Raji (cell line): ENCODE results near the gene FHAD1.

Experiments used
- POLR2A ChIP-seq: IDR thresholded peaks from 2 replicates; pipeline ENCODE4 v1.6.1; 2011; ENCODE audit warnings: low read depth, low read length, control low read depth; ENCODE audit not compliant: insufficient read depth

FHAD1 gene

DNA sequence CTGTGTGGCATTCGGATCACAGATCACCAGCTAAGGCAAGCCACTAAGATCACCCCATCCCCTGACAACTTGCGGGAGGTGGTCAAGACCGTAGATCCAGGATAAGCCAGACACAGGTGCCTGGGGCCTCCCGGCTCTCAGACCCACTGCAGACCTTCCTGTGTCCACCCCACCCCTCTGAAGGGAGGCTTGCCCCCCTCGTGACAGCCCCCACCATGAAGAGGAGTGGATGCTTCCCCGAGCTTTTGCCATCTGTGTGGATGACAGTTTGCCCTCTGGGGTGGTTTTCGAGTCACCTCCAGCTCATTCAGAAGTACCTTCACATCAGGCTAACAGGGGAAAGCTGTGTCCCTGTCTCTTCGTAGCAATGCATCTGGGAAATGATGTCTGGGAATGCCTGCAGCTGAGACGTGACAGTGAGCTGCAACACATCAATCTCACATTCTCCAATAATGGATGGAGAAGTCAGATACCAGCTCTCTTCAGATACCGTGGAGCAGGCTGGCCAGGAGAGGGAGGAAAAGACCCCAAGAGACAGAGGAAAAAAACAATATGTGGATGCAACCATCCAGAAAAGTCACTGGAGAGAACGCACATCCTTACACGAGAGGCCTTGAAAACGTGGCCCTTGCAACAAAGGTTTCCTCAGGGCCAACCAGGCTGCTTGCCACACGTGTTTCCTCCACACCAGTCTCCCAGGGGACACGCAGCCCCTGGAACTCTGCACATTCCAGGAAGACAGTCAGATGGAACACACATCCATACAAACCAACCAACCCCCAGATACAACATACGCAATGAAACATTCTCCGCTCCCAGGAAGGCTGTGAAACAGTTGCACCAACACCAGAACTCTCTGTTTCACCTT, 20.4 kb upstream of the FHAD1 start:
- TF ChIP-seq POLR2A = no peak

- no peak for TF ChIP-seq POLR2A
These were observed 17.3 kb upstream of the FHAD1 start for GRCh38 chr1:15229707-15230131.

- no peak for TF ChIP-seq POLR2A
These were observed 15.3 kb upstream of the FHAD1 start for GRCh38 chr1:15231714-15232201.

DNA sequence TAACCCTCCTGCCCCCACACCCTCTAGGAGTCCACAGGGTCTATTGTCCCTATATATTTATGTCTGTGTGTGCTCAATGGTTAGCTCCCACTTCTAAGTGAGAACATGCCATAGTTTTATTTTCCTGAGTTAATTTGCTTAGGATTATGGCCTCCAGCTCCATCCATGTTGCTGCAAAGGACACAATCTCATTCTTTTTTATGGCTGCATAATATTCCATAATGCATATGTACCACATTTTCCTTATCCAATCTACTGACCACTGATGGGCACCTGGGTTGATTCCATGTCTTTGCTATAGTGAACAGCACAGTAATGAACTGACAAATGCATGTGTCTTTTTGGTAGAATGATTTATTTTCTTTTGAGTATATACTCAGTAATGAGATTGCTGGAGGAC, 13.3 kb upstream of the FHAD1 start:
- no peak for TF ChIP-seq POLR2A

GRCh38 chr1:15236321-15236721, 10.7 kb upstream of the FHAD1 start:
- no peak for TF ChIP-seq POLR2A

DNA sequence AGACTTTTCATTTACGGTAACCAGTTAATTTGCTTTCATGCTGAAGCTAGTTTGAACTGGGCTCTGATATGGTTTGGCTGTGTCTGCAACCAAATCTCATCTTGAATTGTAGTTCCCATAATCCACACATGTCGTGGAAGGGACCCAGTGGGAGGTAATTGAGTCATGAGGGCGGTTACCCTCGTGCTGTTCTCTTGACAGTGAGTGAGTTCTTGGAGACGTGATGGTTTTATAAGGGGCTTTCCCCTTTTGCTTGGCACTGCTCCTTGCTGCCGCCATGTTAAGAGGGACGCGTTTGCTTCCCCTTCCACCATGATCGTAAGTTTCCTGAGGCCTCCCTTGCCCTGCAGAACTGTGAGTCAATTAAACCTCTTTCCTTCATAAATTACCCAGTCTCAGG, 10.3 kb upstream of the FHAD1 start:
- TF ChIP-seq POLR2A = no peak

GRCh38 chr1:15238789-15239188, 8.2 kb upstream of the FHAD1 start:
- TF ChIP-seq POLR2A = no peak

- TF ChIP-seq POLR2A = no peak
These were observed 4.3 kb upstream of the FHAD1 start for GRCh38 chr1:15242766-15243165.

GRCh38 chr1:15243275-15244043, 3.6 kb upstream of the FHAD1 start:
- TF ChIP-seq POLR2A = no peak

DNA sequence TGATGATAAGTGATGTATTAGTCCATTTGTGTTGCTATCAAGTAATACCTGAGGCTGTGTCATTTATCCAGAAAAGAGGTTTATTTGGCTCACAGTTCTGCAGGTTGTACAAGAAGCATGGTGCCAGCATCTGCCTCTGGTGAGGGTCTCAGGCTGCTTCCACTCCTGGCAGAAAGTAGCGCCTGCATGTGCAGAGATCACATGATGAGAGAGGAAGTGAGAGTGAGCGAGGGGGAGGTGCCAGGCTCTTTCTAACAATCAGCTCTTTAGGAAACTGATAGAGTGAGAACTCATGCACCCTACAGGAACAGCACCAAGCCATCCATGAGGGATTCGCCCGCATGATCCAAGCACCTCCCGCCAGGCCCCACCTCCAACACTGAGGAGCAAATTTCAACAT, 2.2 kb upstream of the FHAD1 start:
- no peak for TF ChIP-seq POLR2A

GRCh38 chr1:15245593-15246360, 1.2 kb upstream of the FHAD1 start:
- no peak for TF ChIP-seq POLR2A

DNA sequence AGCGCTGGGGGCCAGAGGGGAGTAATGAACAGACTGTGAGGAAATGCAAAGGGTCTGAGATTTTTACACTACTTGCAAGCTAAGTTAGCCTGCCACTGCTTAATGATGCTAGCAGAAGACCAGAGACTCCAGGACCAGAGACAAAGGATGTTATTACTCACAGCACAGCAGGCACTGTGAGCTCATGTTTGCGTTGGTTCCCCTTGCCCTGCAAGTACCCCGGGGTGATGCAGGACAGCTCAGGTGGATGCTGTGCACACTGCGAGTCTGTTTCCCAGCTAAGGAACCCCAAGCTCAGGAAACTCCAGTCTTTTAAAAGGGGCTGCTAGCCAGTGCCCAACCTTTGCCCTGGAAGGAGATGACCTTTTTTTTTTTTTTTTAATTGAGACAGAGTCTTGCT, 1.2 kb downstream of the FHAD1 start:
- no peak for TF ChIP-seq POLR2A

GRCh38 chr1:15249081-15249480, 2.1 kb downstream of the FHAD1 start:
- TF ChIP-seq POLR2A = no peak

- TF ChIP-seq POLR2A = no peak
These were observed 5.1 kb downstream of the FHAD1 start for GRCh38 chr1:15251857-15252835.
